ENCODE measurements around the gene MAX.

DNA sequence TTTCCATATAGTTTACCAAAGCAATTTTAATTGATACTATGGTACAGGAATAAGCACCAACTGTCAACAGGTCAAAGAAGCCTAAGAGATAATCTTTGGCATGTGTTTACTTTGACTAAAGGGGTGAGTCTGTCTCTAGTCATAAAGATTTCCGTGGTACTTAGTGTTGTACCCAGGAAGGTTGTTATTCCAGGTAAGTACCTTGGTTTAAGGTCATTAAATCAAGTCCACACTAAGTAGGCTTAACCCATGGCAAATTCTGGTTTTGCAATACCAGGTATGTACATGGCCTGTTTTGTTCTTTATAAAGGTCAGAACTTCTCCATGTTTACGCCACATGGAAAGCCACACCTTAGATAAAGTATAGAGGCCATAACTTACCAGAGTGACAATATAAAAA lies 10.0 kb downstream of the MAX start:
- TF ChIP-seq, protein P1, sequence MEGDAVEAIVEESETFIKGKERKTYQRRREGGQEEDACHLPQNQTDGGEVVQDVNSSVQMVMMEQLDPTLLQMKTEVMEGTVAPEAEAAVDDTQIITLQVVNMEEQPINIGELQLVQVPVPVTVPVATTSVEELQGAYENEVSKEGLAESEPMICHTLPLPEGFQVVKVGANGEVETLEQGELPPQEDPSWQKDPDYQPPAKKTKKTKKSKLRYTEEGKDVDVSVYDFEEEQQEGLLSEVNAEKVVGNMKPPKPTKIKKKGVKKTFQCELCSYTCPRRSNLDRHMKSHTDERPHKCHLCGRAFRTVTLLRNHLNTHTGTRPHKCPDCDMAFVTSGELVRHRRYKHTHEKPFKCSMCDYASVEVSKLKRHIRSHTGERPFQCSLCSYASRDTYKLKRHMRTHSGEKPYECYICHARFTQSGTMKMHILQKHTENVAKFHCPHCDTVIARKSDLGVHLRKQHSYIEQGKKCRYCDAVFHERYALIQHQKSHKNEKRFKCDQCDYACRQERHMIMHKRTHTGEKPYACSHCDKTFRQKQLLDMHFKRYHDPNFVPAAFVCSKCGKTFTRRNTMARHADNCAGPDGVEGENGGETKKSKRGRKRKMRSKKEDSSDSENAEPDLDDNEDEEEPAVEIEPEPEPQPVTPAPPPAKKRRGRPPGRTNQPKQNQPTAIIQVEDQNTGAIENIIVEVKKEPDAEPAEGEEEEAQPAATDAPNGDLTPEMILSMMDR (IDR thresholded peaks at IDR 0.05): no peak
- no peak for TF ChIP-seq TCF7L2 (IDR thresholded peaks at IDR 0.05; ENCODE audit: low read depth, low read length)
- TF ChIP-seq, protein P2, sequence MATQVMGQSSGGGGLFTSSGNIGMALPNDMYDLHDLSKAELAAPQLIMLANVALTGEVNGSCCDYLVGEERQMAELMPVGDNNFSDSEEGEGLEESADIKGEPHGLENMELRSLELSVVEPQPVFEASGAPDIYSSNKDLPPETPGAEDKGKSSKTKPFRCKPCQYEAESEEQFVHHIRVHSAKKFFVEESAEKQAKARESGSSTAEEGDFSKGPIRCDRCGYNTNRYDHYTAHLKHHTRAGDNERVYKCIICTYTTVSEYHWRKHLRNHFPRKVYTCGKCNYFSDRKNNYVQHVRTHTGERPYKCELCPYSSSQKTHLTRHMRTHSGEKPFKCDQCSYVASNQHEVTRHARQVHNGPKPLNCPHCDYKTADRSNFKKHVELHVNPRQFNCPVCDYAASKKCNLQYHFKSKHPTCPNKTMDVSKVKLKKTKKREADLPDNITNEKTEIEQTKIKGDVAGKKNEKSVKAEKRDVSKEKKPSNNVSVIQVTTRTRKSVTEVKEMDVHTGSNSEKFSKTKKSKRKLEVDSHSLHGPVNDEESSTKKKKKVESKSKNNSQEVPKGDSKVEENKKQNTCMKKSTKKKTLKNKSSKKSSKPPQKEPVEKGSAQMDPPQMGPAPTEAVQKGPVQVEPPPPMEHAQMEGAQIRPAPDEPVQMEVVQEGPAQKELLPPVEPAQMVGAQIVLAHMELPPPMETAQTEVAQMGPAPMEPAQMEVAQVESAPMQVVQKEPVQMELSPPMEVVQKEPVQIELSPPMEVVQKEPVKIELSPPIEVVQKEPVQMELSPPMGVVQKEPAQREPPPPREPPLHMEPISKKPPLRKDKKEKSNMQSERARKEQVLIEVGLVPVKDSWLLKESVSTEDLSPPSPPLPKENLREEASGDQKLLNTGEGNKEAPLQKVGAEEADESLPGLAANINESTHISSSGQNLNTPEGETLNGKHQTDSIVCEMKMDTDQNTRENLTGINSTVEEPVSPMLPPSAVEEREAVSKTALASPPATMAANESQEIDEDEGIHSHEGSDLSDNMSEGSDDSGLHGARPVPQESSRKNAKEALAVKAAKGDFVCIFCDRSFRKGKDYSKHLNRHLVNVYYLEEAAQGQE (IDR thresholded peaks at IDR 0.05; ENCODE audit: insufficient read depth in 1 of 2, low read depth in 2 of 2, low read length in 1 of 2): no peak
- no peak for TF ChIP-seq POLR2AphosphoS5 (IDR thresholded peaks at IDR 0.05; ENCODE audit: low read depth, low read length)
